GM12891 (cell line): ENCODE data around the gene SORCS1.

ENCODE experiments used
- DNase-seq: peaks from one replicate; pipeline ENCODE4 v3.0.0; 2011; ENCODE audit warnings: low spot score; ENCODE audit not compliant: insufficient read length
- FAIRE-seq: peaks from 2 replicates; lab custom pipeline; 2011; peaks lifted over from hg19 to GRCh38; lab: Jason Lieb, UNC
- PAX5 ChIP-seq: IDR thresholded peaks from 2 replicates; pipeline ENCODE4 v1.6.1; 2011; ENCODE audit warnings: low read length, moderate library complexity, mild to moderate bottlenecking; ENCODE audit not compliant: insufficient read depth, severe bottlenecking
- POLR2A ChIP-seq: IDR thresholded peaks from 2 replicates; pipeline ENCODE4 v1.6.1; 2011; ENCODE audit warnings: low read depth, low read length, control low read depth
- POLR2AphosphoS5 ChIP-seq: IDR thresholded peaks from 2 replicates; pipeline ENCODE4 v1.6.1; 2011; ENCODE audit warnings: low read depth, low read length, control low read depth
- POU2F2 ChIP-seq: IDR thresholded peaks from 2 replicates; pipeline ENCODE4 v1.6.1; 2011; ENCODE audit warnings: low read depth, mild to moderate bottlenecking, control low read depth, low read length, moderate library complexity
- SPI1 ChIP-seq: IDR thresholded peaks from 2 replicates; pipeline ENCODE4 v1.6.1; 2011; ENCODE audit warnings: low read depth, low read length, control low read depth
- TAF1 ChIP-seq: IDR thresholded peaks from 2 replicates; pipeline ENCODE4 v1.6.1; 2011; ENCODE audit warnings: low read depth, low read length, control low read depth

Gene SORCS1

GRCh38 chr10:107058331-107058730 is 106.2 kb downstream of the SORCS1 start:
- FAIRE-seq = no peak
- no peak for DNase-seq
- no peak for TF ChIP-seq SPI1
- TF ChIP-seq POLR2AphosphoS5 = no peak
- no peak for TF ChIP-seq POLR2A
- TF ChIP-seq PAX5 = no peak
- no peak for TF ChIP-seq TAF1
- TF ChIP-seq POU2F2 = no peak

GRCh38 chr10:107056182-107056581 is 108.3 kb downstream of the SORCS1 start:
- DNase-seq (no peak), FAIRE-seq (no peak)
- TF ChIP-seq POLR2A (no peak), TAF1 (no peak), POLR2AphosphoS5 (no peak), PAX5 (no peak), POU2F2 (no peak), SPI1 (no peak)

GRCh38 chr10:107054469-107055156 is 109.9 kb downstream of the SORCS1 start:
- DNase-seq (no peak), FAIRE-seq (no peak)
- no peak for TF ChIP-seq POLR2AphosphoS5
- TF ChIP-seq PAX5 = no peak
- TF ChIP-seq SPI1 = no peak
- no peak for TF ChIP-seq POU2F2
- no peak for TF ChIP-seq POLR2A
- TF ChIP-seq TAF1 = no peak

DNA sequence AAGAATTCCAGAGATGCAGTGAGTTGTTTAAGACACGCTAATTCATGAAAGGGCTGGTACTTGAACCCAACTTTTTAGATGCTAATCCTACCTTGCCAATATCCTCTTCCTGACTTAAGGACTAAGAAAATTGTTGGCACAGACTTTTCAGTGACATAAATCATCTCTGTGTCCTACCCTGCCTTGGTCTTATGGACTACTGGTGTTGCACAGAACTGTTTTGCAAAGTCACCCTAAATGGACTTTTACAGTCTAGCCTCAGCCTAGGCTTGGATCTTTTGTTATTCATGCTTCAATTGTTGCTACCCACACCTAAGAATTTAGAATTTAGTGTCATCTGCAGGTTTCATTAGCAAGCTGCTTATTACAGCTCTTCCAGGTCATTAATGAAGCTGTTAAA is 112.7 kb downstream of the SORCS1 start:
- TF ChIP-seq POU2F2 (no peak), POLR2AphosphoS5 (no peak), SPI1 (no peak), PAX5 (no peak), TAF1 (no peak), POLR2A (no peak)
- FAIRE-seq (no peak), DNase-seq (no peak)

GRCh38 chr10:107043461-107043860 is 121.0 kb downstream of the SORCS1 start:
- TF ChIP-seq POU2F2 = no peak
- TF ChIP-seq POLR2AphosphoS5 = no peak
- TF ChIP-seq SPI1 = no peak
- no peak for TF ChIP-seq POLR2A
- TF ChIP-seq TAF1 = no peak
- TF ChIP-seq PAX5 = no peak
- DNase-seq (no peak), FAIRE-seq (no peak)

- DNase-seq (no peak), FAIRE-seq (no peak)
- no peak for TF ChIP-seq PAX5
Measured at GRCh38 chr10:107037192-107038122, 127.0 kb downstream of the SORCS1 start.

DNA sequence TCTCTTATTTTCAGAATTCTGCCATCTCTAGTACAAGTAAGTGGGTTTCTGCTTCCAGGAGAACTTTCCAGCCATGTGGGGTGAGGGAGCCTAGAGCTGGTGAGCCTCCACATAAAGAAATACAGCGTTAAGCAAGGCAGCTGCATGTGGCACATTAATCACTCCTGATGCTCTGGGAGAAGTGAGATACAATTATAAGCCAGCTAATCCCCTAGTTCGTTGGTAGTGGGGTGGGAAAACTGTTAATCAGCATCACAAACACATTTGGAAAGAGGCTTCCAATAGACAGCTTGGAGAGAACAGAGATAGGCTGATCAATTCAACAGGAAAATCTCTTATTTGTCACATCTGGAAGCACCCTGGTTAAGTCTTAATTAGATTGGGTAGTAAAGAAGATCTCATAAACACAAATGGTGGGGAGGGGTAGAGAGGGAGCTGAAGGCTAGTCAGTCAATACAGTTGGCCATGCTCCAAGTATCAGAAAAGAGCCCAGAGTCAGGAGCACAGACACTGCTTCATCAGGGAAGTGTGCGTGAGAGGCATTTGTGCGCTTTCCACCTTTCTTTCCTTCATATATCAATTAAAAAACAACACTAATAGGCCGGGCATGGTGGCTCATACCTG is 130.6 kb downstream of the SORCS1 start:
- FAIRE-seq (no peak), DNase-seq (no peak)
- no peak for TF ChIP-seq TAF1
- TF ChIP-seq POLR2AphosphoS5 = no peak
- no peak for TF ChIP-seq POU2F2
- TF ChIP-seq PAX5 = no peak
- no peak for TF ChIP-seq POLR2A
- no peak for TF ChIP-seq SPI1

DNA sequence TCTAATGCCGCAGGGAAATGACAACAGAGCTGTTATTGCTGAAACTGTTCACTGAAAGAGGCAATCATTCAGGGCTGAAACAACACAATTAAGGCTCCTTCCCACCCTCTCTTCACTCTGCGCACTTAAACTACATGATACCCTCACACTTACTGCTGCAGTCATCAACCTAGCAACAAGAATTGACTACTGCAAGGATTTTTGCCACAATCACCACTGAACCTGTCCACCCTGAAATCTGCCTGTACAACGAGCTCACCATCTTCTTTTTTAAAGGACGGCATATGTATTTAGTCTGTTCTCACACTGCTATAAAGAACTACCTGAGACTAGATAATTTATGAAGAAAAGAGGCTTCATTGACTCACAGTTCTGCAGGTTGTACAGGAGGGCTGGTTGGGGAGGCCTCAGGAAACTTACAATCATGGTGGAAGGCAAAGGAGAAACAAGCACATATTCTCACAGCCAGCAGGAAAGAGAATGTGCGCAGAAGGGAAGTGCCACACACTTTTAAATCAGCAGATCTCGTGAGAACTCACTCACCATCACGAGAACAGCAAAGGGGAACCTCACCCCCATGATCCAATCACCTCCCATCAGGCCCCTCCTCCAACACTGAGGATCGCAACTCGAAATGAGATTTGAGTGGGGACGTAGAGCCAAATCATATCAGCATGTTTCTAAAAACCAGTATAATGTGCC is 131.7 kb downstream of the SORCS1 start:
- no peak for TF ChIP-seq POU2F2
- TF ChIP-seq TAF1 = no peak
- TF ChIP-seq POLR2A = no peak
- no peak for TF ChIP-seq PAX5
- no peak for TF ChIP-seq POLR2AphosphoS5
- no peak for TF ChIP-seq SPI1
- DNase-seq = no peak
- no peak for FAIRE-seq
